NCI-H2196 treated with DMSO at 0.1 percent for 48 hours (cell line): ENCODE measurements around the gene DGKZ.

Experiments
- DNase-seq: peaks from one replicate; lab custom pipeline; 2025; ENCODE audit not compliant: unreplicated experiment; lab: John Stamatoyannopoulos, UW

Gene DGKZ

GRCh38 chr11:46327829-46328228 is 19.4 kb upstream of the DGKZ start:
- no peak for DNase-seq

GRCh38 chr11:46330154-46330553 is 17.1 kb upstream of the DGKZ start:
- no peak for DNase-seq

- DNase-seq: no peak
These were observed 16.5 kb upstream of the DGKZ start for GRCh38 chr11:46330563-46331281.

- DNase-seq: no peak
These were observed 15.8 kb upstream of the DGKZ start for GRCh38 chr11:46331282-46331984.

GRCh38 chr11:46332093-46332567 is 15.1 kb upstream of the DGKZ start:
- DNase-seq: no peak

- no peak for DNase-seq
These were observed 14.5 kb upstream of the DGKZ start for GRCh38 chr11:46332568-46333393.

- DNase-seq: no peak
These were observed 13.8 kb upstream of the DGKZ start for GRCh38 chr11:46333394-46333947.

- DNase-seq: no peak
These were observed 13.1 kb upstream of the DGKZ start for GRCh38 chr11:46334211-46334610.

- no peak for DNase-seq
These were observed 12.0 kb upstream of the DGKZ start for GRCh38 chr11:46335271-46335670.

GRCh38 chr11:46335890-46336562 is 11.2 kb upstream of the DGKZ start:
- DNase-seq: no peak

GRCh38 chr11:46336563-46337180 is 10.6 kb upstream of the DGKZ start:
- no peak for DNase-seq

GRCh38 chr11:46337626-46338345 is 9.5 kb upstream of the DGKZ start:
- DNase-seq: no peak

- no peak for DNase-seq
These were observed 8.7 kb upstream of the DGKZ start for GRCh38 chr11:46338636-46338987.

GRCh38 chr11:46338988-46339666 is 8.1 kb upstream of the DGKZ start:
- no peak for DNase-seq

- DNase-seq: no peak
These were observed 7.4 kb upstream of the DGKZ start for GRCh38 chr11:46339816-46340215.

GRCh38 chr11:46341454-46341853 is 5.8 kb upstream of the DGKZ start:
- no peak for DNase-seq

GRCh38 chr11:46342239-46342638 is 5.0 kb upstream of the DGKZ start:
- no peak for DNase-seq

- DNase-seq: no peak
These were observed 3.7 kb upstream of the DGKZ start for GRCh38 chr11:46343520-46343919.

- DNase-seq: no peak
These were observed 2.1 kb upstream of the DGKZ start for GRCh38 chr11:46345131-46345597.
